Ishikawa (cell line): Measurements from ENCODE around the gene DCLK1.

Source experiments
- CEBPB ChIP-seq: IDR thresholded peaks from 2 replicates; pipeline ENCODE4 v1.6.1; 2012
- CREB1 ChIP-seq: IDR thresholded peaks from 2 replicates; pipeline ENCODE4 v1.6.1; 2012; ENCODE audit warnings: low read depth
- EGR1 ChIP-seq: IDR thresholded peaks from 2 replicates; pipeline ENCODE4 v1.6.1; 2012
- EP300 ChIP-seq: IDR thresholded peaks from 2 replicates; pipeline ENCODE4 v1.6.1; 2012; ENCODE audit warnings: borderline replicate concordance
- FOXM1 ChIP-seq: IDR thresholded peaks from 2 replicates; pipeline ENCODE4 v1.6.1; 2012; ENCODE audit warnings: low read depth, borderline replicate concordance
- MAX ChIP-seq: IDR thresholded peaks from 2 replicates; pipeline ENCODE4 v1.6.1; 2012
- NFIC ChIP-seq: IDR thresholded peaks from 2 replicates; pipeline ENCODE4 v1.6.1; 2012
- RAD21 ChIP-seq: IDR thresholded peaks from 2 replicates; pipeline ENCODE4 v1.6.1; 2012; ENCODE audit warnings: low read depth
- REST ChIP-seq: IDR thresholded peaks from 2 replicates; pipeline ENCODE4 v1.6.1; 2012; ENCODE audit warnings: low read depth, mild to moderate bottlenecking
- TAF1 ChIP-seq: IDR thresholded peaks from 2 replicates; pipeline ENCODE4 v1.6.1; 2012; ENCODE audit warnings: low read depth, mild to moderate bottlenecking
- TCF12 ChIP-seq: IDR thresholded peaks from 2 replicates; pipeline ENCODE4 v1.6.1; 2012; ENCODE audit warnings: low read depth
- TEAD4 ChIP-seq: IDR thresholded peaks from 2 replicates; pipeline ENCODE4 v1.6.1; 2012
- YY1 ChIP-seq: IDR thresholded peaks from 2 replicates; pipeline ENCODE4 v1.6.1; 2012; ENCODE audit warnings: low read depth
- ZBTB7A ChIP-seq: IDR thresholded peaks from 2 replicates; pipeline ENCODE4 v1.6.1; 2012; ENCODE audit warnings: low read depth

Gene DCLK1

DNA sequence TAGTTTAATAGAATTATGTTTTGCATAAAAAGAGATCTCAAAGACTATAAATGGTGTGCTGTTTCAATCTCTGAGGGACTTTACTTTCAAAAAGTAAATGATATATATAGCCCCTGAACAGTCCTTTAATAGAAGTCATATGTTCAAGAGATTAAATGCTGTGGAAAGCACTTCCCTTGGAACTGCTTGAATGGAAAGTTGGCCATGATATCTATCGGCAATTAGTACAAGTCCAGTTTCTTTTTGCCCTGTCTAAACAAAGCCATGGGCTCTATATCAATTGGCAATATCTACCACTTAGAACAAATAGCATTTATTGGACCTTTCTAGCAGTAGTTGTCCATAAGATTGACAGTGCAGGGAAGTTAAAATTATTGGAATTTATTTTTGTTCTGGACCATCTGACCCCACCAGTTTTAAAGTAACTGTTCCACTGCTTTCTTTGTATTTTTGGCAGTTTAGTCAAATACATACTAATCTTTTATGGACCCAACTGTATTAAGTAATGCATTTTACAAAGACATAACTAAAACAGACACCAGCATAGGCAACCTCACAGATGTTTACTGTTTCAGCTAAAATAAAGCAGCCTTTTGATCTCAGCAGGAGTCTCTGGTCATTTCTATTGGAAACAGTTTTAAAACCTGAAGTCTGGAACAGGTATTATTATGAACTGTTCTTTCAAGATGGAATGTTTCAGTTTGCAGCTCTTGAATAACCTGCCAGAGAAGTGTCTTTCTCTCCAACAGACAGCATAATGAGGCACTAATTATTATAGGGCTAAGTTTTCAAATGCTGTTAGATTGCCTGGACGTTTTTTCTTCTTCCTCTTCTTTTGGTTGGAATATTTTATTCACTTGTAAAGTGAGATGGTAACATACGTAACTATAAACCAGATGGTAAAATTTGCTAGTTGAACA is 282.6 kb downstream of the DCLK1 start:
- no peak for TF ChIP-seq EP300
- no peak for TF ChIP-seq TAF1
- no peak for TF ChIP-seq NFIC
- TF ChIP-seq CREB1, result no peak
- TF ChIP-seq FOXM1, result no peak
- TF ChIP-seq RAD21, result no peak
- no peak for TF ChIP-seq EGR1
- no peak for TF ChIP-seq YY1
- no peak for TF ChIP-seq TEAD4
- TF ChIP-seq MAX, result no peak
- no peak for TF ChIP-seq REST
- TF ChIP-seq TCF12, result no peak
- no peak for TF ChIP-seq ZBTB7A

DNA sequence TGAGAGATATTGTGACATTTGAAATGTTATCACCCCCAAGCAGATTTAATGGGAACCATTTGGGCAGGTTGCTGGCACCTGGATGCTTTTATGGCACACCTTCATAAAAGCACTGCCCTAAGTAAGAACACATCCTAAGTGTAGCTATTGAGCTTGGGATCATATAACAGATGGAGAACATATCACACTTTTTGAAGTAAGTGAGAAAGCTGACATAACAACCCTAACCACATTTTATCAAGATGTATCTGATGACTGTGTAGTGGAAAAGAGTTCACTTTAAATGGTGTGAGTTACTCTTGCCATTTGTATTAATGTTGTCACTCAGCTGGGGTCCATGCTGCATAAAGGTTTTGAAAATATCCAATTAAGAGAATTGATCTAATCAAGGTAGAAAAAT is 287.9 kb downstream of the DCLK1 start:
- no peak for TF ChIP-seq REST

- TF ChIP-seq TAF1 (no peak), TCF12 (no peak), CEBPB (no peak), TEAD4 (no peak), MAX (no peak)
Observed at GRCh38 chr13:35841060-35841521, 290.1 kb downstream of the DCLK1 start.

DNA sequence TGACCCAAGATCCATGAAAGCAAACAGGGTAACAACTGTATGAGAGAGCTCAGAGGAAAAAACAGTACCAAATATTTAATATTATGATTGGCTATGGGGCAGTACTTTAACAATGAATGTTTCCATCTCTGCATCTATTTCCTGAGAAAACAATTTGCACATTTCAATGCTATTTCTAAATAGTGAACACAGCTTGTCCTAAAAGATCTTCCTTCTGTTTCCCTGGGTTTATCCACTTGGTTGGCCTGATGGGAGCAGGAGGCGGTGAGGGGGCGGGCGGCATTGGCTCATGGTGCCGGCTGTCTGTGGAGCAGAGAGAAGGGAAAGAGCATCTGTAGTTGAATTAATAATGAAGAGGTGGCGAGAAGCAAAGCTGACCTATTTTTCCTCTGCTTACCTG is 291.4 kb downstream of the DCLK1 start:
- no peak for TF ChIP-seq CREB1
- no peak for TF ChIP-seq TAF1
- no peak for TF ChIP-seq TEAD4
- no peak for TF ChIP-seq EP300
- no peak for TF ChIP-seq FOXM1
- TF ChIP-seq CEBPB, result no peak
- TF ChIP-seq YY1, result no peak
- TF ChIP-seq RAD21, result no peak

GRCh38 chr13:35838356-35838755 is 292.8 kb downstream of the DCLK1 start:
- no peak for TF ChIP-seq YY1
- peak; percentile 14; the same call in 1 of the 2 replicates for TF ChIP-seq TEAD4

- TF ChIP-seq EGR1 (no peak), NFIC (no peak), TAF1 (no peak), RAD21 (no peak), FOXM1 (no peak), YY1 (no peak), ZBTB7A (no peak), CREB1 (no peak)
Observed at GRCh38 chr13:35836446-35836845, 294.7 kb downstream of the DCLK1 start.

GRCh38 chr13:35835989-35836388 is 295.2 kb downstream of the DCLK1 start:
- TF ChIP-seq EP300 (no peak), CEBPB (no peak), FOXM1 (no peak), RAD21 (no peak), TAF1 (no peak), YY1 (no peak), REST (no peak), MAX (no peak)
